Mesothelial cell of epicardium (in vitro differentiated cells): ENCODE results near the gene NIM1K. TPM values are rescaled to one million over a fixed set of nuclear protein-coding genes. Genes with fewer than 3 reads are reported as not detected.

ENCODE experiments used
- DNase-seq, 2 experiments: peaks; one replicate each; pipeline ENCODE4 v3.0.0; 2021; ENCODE audit warnings: low spot score in 2 of 2; ENCODE audit not compliant: unreplicated experiment in 2 of 2
- H3K27ac Mint-ChIP-seq: 2 replicates; pipeline ENCODE4 v1.8.0; 2021; ENCODE audit warnings: mixed read lengths
- H3K27me3 Mint-ChIP-seq: 2 replicates; pipeline ENCODE4 v1.8.0; 2021; ENCODE audit warnings: low read depth, mixed read lengths
- H3K36me3 Mint-ChIP-seq: 2 replicates; pipeline ENCODE4 v1.8.0; 2021; ENCODE audit warnings: mixed read lengths
- H3K4me1 Mint-ChIP-seq: 2 replicates; pipeline ENCODE4 v1.8.0; 2021; ENCODE audit warnings: mixed read lengths
- H3K4me3 Mint-ChIP-seq: 2 replicates; pipeline ENCODE4 v1.8.0; 2021; ENCODE audit warnings: mild to moderate bottlenecking, moderate library complexity, mixed read lengths
- H3K9me3 Mint-ChIP-seq: 2 replicates; pipeline ENCODE4 v1.8.0; 2021; ENCODE audit warnings: mixed read lengths
- total RNA-seq: library from RNA; stranded (reverse); gene quantifications from 3 replicates; pipeline ENCODE4 v1.2.1, GENCODE V29; 2021
- TF ChIP-seq, protein P1 (sequence below): fragments of 200-600 bp; sonication (generic); IDR thresholded peaks from one replicate; pipeline ENCODE4 v1.5.0; 2021; ENCODE audit warnings: antibody characterized with exemption; ENCODE audit not compliant: unreplicated experiment

NIM1K gene
- total RNA-seq, 1 donor from 2014 or later, result 0.22 TPM

DNA sequence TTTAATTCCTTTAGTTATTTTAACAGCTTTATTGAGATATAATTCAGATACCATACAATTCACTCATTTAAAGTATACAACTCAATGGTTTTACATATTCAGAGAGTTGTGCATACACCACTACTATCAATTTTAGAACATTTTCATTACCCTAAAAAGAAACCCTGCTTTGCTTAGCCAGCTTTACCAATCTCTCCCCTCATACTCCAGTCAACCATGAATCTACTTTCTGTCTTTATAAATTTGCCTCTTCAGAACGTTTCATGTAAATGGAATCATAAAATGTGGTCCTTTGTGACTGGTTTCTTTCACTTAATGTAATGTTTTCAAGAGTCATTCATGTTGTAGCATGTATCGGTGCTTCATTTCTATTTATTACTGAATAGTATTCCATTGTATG, 24.9 kb downstream of the NIM1K start:
- Mint-ChIP-seq H3K27ac (no peak overlapping the region), H3K4me1 (no peaks in the 10 kb centered on the region), H3K9me3 (peaks cover 3% of the 10 kb centered on the region), H3K27me3 (peaks cover 1% of the 10 kb centered on the region), H3K4me3 (no peak overlapping the region), H3K36me3 (no peaks in the 10 kb centered on the region)
- no peak for DNase-seq
- TF ChIP-seq, protein P1, sequence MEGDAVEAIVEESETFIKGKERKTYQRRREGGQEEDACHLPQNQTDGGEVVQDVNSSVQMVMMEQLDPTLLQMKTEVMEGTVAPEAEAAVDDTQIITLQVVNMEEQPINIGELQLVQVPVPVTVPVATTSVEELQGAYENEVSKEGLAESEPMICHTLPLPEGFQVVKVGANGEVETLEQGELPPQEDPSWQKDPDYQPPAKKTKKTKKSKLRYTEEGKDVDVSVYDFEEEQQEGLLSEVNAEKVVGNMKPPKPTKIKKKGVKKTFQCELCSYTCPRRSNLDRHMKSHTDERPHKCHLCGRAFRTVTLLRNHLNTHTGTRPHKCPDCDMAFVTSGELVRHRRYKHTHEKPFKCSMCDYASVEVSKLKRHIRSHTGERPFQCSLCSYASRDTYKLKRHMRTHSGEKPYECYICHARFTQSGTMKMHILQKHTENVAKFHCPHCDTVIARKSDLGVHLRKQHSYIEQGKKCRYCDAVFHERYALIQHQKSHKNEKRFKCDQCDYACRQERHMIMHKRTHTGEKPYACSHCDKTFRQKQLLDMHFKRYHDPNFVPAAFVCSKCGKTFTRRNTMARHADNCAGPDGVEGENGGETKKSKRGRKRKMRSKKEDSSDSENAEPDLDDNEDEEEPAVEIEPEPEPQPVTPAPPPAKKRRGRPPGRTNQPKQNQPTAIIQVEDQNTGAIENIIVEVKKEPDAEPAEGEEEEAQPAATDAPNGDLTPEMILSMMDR, result no peak

DNA sequence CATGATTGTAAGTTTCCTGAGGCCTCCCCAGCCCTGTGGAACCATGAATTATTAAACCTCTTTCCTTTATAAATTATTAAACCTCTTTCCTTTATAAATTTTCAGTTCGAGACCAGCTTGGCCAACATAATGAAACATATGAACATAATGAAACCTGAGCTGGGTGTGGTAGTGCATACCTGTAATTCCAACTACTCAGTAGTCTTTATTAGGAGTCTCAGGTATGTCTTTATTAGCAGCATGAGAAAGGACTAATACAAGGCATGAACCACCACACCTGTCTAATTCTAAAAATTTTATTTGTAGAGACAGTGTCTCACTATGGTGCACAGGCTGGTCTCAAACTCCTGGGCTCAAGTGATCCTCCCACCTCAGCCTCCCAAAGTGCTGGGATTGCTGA, 27.1 kb downstream of the NIM1K start:
- H3K27ac Mint-ChIP-seq, result no peak overlapping the region
- TF ChIP-seq, protein P1, result no peak
- peaks cover 3% of the 10 kb centered on the region for H3K9me3 Mint-ChIP-seq
- no peak for DNase-seq
- H3K36me3 Mint-ChIP-seq, result no peaks in the 10 kb centered on the region
- no peaks in the 10 kb centered on the region for H3K27me3 Mint-ChIP-seq
- no peaks in the 10 kb centered on the region for H3K4me1 Mint-ChIP-seq
- no peak overlapping the region for H3K4me3 Mint-ChIP-seq

GRCh38 chr5:43221502-43221901, 29.5 kb downstream of the NIM1K start:
- H3K36me3 Mint-ChIP-seq, result no peaks in the 10 kb centered on the region
- no peak overlapping the region for H3K4me3 Mint-ChIP-seq
- no peaks in the 10 kb centered on the region for H3K4me1 Mint-ChIP-seq
- no peaks in the 10 kb centered on the region for H3K27me3 Mint-ChIP-seq
- TF ChIP-seq, protein P1, result no peak
- no peak overlapping the region for H3K27ac Mint-ChIP-seq
- H3K9me3 Mint-ChIP-seq, result peaks cover 3% of the 10 kb centered on the region
- DNase-seq, result no peak

DNA sequence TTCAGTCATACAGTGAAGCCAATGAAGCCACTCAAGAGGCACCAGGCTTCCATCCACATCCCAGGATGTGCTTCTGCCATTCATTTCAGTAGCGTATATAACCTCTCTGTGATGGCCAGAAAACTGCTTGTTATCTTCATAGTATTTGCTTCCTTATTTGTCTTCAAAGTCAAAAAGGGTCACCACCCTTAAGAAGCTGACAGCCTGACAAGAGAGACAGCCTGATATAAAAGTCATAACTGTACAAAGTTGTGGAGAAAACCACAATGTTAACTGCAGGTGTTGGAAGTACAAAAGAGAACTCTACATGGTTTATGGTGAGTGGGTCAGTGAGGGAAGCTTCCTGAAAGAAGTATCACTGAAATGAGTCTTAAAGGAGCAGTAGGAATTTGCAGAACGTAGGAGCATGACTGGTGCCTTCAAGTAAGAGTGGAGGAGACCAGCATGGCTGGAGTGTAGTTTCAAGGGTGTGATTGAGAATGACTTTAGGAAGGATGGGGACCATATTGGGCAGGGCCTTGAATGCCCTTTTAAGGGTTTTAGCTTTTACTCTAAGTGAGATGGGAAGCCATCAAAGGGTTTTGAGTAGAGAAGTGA, 33.7 kb downstream of the NIM1K start:
- H3K9me3 Mint-ChIP-seq, result no peaks in the 10 kb centered on the region
- H3K4me1 Mint-ChIP-seq, result no peaks in the 10 kb centered on the region
- H3K27me3 Mint-ChIP-seq, result no peaks in the 10 kb centered on the region
- DNase-seq, result no peak
- no peaks in the 10 kb centered on the region for H3K36me3 Mint-ChIP-seq
- H3K27ac Mint-ChIP-seq, result no peak overlapping the region
- TF ChIP-seq, protein P1, result no peak
- no peak overlapping the region for H3K4me3 Mint-ChIP-seq

GRCh38 chr5:43227655-43228054, 35.6 kb downstream of the NIM1K start:
- DNase-seq, result no peak
- H3K36me3 Mint-ChIP-seq, result no peaks in the 10 kb centered on the region
- TF ChIP-seq, protein P1, result peak; percentile 50
- H3K9me3 Mint-ChIP-seq, result no peaks in the 10 kb centered on the region
- no peak overlapping the region for H3K4me3 Mint-ChIP-seq
- H3K4me1 Mint-ChIP-seq, result no peaks in the 10 kb centered on the region
- no peak overlapping the region for H3K27ac Mint-ChIP-seq
- H3K27me3 Mint-ChIP-seq, result peaks cover 2% of the 10 kb centered on the region

- no peak overlapping the region for H3K27ac Mint-ChIP-seq
- DNase-seq, result no peak
- no peaks in the 10 kb centered on the region for H3K9me3 Mint-ChIP-seq
- H3K4me3 Mint-ChIP-seq, result no peak overlapping the region
- H3K36me3 Mint-ChIP-seq, result no peaks in the 10 kb centered on the region
- H3K27me3 Mint-ChIP-seq, result peaks cover 2% of the 10 kb centered on the region
- TF ChIP-seq, protein P1, result no peak
- no peaks in the 10 kb centered on the region for H3K4me1 Mint-ChIP-seq
Measured at GRCh38 chr5:43230707-43231106, 38.7 kb downstream of the NIM1K start.
